Measurements from ENCODE around the gene DOCK1.

DOCK1 gene

DNA sequence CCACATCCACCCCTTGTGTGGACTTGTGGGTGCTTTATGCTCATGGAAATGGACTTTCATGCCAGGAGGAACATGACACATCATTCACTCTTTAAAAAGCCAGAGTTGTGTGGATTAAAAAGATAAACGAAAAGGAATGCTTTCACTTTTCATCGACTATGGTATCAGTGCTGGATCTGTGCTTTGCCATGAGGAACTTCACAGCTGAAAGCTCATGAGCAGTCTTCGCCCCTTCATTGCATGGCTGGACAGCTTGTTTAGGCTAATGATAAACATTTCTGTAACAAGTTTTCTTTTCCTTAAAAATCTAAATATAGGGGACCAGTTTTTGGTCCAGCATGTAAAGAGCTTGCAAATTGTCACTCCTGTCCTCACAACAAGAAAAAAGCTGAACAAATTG is 470.2 kb downstream of the DOCK1 start:
- DNase-seq, result no peak

DNA sequence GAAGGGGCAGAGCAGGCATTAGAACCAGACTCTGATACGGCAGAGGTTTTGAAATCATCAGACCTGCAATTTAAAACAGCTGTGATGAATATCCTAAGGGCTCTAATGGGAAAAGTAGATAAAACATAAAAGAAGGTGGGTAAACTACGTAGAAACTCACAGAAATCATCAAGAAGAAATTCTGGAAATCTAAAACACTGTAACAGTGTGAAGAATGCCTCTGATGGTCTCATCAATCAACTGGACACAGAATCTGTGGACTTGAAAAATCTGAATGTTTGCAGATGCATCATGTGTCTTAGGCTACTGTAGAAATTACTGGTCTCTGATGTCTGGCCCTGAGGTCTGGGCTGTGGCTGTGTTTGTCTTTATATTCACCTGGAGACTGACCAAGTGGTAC is 470.8 kb downstream of the DOCK1 start:
- DNase-seq, result no peak

DNA sequence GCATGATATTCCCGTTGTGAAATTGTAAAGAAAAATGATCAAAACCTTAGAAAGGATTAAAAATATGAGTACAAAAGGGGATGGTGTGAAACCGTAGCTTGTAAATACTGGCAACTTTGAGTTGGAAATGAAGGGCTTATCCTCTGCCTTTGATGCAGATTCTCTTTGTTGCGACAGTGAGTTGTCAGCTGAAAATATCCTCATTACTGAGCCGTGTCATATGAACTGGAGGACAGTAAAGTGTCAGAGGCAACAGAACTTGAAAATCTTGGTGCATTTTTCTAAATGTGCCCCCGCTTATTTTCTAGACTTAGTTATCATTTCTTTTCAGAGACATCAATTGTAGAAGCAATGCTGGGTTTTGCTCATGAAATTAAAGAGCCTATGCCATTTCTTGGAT is 473.4 kb downstream of the DOCK1 start:
- no peak for DNase-seq

DNA sequence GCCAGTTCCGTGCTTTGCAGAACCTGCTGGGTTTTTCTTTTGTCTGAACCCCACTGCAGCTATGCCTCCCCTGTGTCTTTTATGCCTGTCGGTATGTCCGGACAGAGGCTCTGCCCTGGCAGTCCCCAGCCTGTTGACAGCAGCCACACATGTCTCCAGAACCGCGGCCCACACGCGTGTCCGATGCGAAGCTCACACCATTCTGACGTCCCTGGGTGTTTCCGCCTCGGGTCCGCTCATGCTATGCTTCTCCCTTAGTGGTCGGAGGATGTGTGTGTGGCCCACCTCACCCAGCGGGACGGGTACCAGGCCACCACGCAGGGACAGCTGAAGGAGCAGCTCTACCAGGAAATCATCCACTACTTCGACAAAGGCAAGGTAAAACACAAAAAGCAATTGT is 479.3 kb downstream of the DOCK1 start:
- DNase-seq, result no peak

DNA sequence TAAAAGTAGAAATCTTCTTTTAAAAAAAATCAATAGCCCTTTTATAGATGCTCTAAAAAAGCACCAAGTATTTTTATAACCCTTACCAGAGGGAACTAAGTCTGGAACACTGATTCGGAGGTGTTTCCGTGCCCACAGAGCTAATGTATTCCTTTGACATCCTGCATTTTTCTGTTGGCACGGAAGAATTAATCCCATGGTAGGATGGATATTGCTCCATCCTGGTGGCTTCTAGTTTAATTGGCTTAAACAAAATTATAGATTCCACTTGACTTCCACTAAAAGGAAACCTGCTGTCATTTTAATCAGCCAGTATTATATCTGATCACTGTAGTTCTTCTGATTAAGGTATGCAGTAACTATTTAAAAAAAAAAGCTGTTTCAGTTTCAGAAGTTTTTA is 479.8 kb downstream of the DOCK1 start:
- no peak for DNase-seq

DNA sequence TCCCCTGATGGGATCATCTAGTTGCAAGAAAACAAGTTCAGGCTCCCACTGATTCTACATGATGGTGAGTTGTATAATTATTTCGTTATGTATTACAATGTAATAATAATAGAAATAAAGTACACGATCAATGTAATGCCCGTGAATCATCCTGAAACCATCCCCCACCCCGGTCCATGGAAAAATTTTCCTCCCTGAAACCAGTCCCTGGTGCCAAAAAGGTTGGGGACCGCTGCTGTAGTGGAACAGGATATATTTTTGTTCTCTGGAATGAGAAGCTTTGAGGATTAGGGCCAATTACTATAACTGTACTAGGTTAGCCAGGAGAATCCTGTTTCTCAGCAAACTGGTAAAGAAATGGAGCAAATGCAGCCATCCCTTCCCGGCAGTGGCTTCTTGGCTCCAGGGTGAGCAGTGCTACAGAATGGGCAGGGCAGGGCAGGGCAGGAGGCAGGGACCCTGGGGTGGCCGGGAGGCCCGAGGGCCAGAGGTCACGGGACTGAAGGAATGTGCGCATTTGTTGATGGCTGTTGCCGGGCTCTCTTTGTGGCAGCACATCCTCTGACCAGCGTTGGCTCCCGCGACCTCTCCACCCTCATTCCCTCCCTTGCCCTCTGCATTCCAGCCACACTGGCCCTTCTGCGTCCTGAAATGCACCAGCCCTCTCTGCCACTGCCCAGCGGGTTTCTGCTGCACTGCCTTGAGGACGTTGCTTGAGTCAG is 481.5 kb downstream of the DOCK1 start:
- no peak for DNase-seq

DNA sequence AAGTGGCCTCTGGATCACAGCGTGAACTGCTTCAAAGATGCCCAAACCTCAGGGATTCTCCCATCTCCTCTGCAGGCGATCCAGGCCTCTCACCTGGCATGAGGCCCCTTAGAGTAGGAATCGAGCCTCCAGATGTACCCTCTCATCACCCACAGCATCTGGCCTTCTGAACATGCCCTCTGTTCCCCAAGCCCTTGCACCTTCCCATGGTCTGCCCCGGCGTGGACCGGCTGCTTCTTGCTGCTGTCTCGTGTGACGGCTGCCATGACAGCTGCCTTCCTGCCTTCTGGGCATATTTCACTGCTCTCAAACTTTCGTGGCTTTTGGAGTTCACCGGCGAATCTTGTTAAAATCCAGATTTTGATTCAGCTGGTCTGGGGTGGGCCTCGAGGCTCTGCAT is 486.6 kb downstream of the DOCK1 start:
- DNase-seq, result no peak

DNA sequence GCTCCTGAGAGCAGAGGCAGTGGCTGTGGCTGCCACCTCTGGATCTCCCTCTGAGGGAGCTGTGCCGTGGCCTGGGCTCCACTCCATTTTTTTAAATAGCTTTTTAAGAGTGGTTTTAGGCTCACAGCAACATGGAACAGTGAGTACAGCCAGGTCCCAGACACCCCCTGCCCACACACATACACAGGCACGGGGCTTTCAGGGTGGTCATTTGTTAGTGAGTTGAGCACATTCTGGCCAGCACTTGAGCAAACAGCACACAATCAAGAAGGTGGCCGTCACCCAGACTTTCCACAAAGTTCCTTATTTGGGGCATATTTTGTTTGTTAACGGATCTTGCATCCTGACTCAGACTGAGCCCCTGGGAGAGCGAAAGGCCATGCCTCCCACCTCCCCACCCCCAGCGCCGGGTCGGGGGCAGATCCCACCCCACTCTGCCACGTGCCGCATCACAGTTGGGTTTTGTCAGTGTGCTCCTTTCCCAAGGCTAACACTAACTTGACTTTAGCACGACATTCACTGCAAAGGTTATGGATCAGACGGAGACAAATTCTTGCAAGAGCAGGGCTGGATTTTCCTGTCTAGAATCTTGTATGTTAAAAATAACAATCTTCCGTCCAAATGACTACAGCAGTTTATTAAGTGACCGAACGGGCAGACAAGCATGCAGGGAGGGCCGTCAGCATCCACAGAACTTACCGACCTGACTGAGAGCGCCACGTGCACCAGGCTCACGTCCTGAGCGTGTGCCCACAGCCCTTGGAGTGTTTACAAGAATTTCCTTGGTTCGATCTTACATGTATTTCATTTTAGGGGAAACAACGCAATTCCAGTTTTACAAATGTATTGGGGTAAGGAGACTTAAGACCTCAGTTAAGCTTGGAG is 487.4 kb downstream of the DOCK1 start:
- no peak for DNase-seq

DNA sequence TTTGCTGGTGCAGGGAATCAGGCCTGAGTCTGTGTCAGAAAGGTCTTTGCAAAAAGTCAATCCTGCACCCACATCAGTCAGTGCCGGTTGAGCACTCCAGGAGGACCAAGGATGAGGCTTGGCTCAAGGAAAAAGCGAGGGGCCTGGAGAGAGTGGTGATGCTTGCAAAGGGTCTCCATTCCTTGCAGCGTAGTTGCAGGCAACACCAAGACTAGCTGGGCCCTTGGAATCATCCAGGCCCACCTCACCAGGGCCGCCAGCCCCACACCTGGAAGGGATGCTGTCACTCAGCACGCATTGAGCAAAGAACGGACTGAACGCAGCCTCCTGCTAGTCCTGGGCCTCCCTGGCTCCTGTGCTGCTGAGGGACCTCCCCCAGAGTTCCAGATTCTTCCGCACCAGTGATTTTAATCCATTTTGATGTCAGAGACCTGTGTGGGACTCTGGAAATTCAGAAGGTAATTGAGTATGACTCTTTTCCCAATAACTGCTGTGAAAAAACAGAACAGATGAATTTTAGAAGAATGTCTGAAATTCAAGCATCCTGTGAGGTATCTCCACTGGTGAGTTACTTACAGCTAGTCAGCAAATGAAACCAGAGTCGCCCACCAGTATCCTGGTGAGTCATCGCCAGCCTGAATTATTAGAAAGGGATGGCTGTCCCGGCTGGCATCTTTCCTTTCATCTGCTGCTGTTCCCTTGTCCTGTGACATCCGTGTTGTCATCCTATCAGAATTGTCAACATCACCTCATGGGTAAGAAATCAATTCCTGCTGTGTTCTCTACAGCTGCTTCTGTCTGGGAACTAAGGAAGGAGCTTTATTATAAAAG is 493.1 kb downstream of the DOCK1 start:
- DNase-seq, result no peak

DNA sequence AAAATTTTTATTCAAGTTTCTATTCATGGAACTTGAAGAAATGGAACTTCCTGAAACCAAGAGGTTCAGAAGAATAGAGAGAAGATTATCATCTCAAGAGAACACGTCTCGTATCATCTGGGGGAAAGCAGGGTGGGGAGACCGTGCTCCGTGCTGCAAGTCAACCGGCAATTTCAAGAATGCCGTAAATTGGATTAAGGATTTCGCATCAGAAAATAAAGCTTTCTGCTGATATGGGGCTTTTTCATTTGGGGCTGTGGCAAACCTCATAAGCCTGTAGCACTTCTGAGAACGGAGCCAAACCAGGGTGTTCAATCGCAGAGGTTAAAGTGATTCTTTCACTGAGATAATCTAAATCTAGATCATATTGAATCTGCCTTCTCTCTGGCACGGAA is 493.7 kb downstream of the DOCK1 start:
- DNase-seq, result no peak

DNA sequence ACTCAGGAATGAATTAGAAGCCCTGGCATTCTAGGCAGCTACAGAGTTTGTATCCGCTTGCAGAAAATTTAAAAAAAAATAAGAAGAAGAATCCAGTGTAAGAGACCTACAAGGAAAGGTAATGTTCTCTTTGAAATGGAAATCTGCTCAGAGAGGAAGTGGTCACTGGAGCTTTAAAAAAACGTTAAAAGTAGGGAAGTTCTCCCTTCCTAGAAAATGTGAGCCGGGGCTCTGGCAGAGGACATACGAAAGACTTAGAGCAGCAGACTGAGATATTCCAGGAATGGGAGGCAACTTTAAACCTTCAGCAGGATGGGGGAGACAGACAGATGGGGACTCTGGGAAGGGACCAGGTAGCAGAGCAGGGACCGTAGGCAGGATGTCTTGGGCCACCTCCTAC is 494.4 kb downstream of the DOCK1 start:
- no peak for DNase-seq

DNA sequence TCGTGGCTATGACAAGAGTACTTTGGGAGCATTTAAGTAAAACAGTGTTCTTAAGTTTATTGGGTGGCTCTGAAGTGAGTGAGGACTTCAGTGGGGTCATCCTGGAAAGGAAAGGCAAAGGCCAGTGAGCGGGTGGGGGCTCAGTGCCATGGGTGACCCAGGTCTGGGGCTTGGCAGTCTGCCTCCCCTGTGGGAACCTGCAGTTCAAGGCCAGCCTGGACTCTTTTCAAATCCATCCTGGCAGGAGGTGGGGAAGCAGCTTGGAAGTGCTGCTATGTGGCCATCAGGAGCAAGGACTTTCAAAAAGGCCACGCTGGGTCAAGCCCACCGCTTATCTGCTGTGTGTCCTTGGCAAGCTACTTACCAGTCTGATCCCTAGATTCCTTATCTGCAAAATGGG is 495.0 kb downstream of the DOCK1 start:
- no peak for DNase-seq

DNA sequence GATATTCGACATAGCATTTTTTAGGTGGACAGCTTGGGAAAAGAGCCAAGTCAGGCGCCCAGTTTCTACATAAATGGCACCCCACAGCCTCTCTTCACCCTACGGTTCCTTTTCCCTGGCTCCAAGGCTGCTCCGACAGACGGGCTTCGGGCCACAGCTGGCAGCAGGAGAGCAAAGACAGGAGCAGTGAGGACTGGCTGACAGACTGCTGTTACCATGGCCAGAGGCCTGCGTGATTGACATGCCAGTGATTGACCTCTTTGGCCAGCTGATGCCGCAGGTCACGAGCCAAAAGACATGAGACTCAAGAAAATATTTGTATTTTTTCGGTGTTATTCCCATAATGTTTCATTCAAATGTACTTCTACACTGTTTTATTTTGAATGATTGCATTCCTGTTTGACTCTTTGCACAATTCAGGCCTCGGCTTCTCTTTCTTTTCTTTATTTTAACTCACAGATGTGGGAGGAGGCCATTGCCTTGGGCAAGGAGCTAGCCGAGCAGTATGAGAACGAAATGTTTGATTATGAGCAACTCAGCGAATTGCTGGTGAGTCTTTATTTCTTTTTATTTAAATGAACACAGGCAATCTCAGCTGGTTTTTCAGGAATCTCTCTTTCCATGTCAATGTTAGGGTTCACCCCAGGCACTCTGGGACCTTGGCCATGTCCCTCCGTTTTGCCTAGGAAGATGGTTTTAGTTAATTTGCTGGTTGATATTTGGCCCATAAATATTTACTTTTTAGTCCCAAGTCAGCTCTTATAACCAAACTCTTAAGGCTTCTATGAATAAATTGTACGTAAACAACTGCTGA is 497.6 kb downstream of the DOCK1 start:
- no peak for DNase-seq

DNA sequence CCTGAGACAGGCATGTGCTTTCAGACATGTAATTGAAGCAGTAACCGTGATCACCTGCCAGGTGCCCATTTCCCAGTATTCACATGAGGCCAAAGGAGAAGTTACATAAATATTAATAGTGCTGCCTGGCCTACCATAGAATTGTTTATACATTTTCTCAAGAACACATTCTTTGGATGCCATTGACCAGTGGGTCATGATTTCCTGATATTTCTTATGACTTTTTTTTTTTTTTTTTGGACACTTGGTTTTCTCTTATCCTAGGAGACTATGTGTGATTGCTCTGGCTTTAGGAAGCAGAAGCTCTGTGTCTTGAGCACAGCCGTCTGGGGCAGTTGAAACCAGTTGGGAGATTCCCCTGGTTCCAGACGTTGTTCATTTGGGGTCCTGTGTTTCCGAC is 500.0 kb downstream of the DOCK1 start:
- no peak for DNase-seq

DNA sequence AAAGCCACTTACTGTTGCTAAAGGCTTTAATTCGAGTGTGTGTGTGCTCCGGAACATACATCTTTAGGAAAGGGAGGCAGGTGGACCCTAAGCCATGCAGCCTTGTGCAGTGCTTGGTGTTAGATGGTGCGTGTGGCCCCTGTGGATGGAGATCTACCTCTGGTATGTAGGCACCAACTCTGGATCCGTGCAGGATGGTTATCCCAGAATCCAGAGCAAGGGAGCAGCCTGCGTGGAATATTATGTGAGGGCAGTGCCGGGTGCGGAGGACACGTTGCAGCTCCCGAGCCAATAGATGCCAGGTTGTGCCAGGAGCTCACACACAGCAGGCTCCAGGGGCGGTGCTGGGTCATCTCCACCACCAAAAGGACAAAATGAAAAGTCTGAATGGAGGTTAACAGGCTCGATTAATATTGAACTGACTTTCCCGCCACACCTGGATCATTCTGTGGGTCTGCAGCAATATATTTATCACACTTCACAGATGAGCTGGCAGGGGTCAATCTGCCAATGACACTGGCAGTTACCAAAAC is 500.9 kb downstream of the DOCK1 start:
- DNase-seq, result no peak

DNA sequence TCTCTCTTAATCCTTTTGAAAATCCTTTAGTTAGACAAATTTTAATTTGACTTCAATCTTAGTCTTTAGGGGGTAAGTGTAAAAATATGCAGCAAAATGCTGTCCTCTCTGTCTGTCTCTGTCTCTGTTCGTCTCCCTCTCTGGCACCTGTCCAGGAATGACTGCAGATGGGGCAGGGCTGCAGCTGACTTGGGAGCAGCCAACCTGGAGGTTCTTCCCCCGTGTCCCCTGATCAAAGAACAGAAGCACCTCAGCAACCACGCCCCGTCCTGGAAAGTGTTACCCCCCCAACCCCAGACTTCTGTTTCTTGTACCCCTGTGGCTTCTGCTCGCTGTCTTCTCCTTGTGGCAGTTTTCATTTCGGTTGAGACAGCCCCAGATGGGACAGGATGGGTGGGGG is 502.3 kb downstream of the DOCK1 start:
- DNase-seq, result no peak

DNA sequence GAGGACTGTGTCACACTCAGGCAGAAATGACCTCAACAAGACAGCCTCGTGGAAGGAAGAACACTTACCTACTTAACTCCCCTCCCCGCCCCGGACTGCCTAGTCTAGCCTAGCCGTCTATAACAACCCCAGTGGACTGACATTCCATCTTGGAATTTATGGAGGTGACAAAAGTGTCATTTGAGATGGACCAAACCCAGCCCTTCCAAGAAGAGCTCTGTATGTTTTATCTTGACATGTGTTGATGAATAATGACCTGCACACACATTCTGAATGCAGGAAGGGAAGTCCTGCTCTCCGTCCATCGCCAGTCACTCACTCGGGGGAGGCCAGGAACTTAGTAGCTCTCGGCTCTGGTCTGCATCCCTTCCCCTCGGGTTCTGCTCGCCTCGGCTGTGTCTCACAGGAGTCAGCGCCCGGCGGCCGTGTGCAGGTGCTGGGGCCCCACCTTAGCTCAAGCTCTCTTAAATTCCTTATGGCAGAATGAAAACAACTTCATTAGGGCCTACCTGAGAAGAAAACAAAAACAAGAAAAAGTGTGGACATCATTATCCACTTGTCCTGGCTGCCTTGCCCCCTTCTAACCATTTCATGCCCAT is 503.0 kb downstream of the DOCK1 start:
- no peak for DNase-seq

DNA sequence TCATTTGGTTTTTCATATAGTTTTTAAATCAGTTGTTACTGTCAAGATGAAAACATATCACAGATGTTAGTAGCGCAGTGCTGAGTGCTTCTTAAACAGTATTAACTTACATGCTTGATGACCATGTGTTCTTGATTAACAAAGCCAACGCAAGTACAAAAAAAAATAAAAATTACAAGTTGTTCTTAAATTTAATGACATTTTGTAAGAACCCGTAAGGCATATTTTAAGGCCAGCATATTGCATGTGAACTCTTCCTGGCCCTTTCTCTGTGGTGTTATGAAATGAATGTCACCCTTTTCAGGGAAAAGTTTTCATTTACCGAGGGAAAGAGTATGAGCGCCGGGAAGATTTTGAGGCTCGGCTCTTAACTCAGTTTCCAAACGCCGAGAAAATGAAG is 503.5 kb downstream of the DOCK1 start:
- no peak for DNase-seq

DNA sequence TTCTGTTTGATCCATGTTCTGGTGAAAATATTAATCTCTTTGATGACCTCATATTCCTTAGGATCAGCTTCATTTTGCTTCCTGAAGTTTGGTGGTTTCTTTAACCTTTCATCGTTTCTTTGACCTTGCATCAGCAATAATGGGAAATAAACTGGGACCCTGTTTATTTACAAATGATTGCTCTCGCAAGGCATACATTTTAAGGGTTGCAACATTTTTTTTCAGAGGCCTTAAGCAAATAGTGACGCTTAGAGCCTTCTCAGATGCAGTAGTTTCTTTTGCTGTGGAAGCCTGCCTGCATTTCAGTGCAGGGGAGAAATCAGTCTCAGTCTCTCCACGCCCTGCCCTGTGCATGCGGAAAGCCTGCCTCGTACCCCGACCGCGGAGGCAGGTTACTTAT is 504.8 kb downstream of the DOCK1 start:
- DNase-seq, result no peak

DNA sequence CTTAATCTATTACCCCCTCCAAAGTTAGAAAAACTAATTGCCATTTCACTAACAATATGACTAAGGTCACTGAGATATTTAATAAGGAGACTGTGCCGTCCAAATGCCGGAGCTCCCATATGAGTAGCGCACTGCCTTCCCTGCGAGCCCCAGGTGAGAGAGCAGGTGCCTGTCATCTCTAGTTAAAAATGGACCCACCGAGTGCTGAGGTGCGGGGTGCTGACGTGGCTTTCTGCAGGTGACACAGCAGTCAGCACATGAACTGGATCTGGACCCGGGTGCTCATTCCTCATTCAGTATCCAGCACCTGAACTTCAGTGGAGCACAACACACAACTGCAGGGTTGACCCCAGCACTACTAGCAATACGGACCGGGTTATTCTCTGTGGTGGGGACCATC is 505.8 kb downstream of the DOCK1 start:
- DNase-seq, result no peak

DNA sequence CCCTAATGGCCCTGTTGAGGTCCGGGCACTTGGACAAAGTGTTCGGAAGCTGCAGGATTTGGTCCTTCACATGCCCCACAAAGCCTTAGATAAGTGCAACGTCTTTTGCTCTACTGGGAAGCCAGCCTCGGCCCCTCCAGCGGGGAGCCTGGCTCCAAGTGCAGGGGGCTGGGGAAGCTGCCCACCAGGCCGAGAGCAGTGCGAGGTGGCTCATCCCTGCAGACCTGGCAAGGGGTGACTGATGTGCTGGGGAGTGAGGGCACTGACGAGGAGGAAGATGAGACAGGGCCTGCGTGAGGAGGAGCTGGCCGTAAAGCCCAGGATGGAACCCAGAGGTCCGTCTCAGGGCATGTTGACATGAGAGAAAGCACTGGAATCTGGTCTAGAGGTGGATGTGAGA is 508.1 kb downstream of the DOCK1 start:
- DNase-seq, result no peak

DNA sequence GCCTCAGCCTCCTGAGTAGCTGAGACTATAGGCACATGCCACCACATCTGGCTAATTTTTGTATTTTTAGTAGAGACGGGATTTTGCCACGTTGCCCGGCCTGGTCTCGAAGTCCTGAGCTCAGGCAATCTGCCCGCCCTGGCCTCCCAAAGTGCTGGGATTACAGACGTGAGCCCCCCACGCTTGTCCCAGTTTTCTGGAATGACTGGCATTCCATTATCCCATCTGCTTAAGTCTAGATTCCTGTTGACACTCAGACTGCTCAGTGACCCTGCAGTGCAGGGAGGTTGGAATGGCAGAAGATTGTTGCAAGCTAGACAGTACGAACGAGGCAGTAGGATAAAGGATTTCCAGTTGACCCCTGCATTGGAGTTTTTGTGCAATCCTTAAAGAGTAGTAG is 508.8 kb downstream of the DOCK1 start:
- DNase-seq, result no peak

Measured in NCI-H1436 (cell line).